H9 (cell line): Measurements from ENCODE around the gene BCAS4. TPM values are rescaled to one million over a fixed set of nuclear protein-coding genes. Genes with fewer than 3 reads are reported as not detected.

ENCODE experiments used
- DNase-seq: peaks from one replicate; pipeline ENCODE4 v3.0.0-alpha.2; 2017
- H2AFZ ChIP-seq: one replicate; pipeline ENCODE4 v1.6.1; 2013; ENCODE audit warnings: mild to moderate bottlenecking, low read length, control low read depth, moderate library complexity
- H2AK5ac ChIP-seq: 2 replicates; pipeline ENCODE4 v1.6.1; 2013; ENCODE audit warnings: low read length, control low read depth, mixed read lengths; ENCODE audit not compliant: insufficient read length
- H2BK120ac ChIP-seq: one replicate; pipeline ENCODE4 v1.6.1; 2013; ENCODE audit warnings: low read depth, mild to moderate bottlenecking, low read length, control low read depth, inconsistent platforms; ENCODE audit not compliant: poor library complexity, severe bottlenecking
- H2BK12ac ChIP-seq: 2 replicates; pipeline ENCODE4 v1.6.1; 2013; ENCODE audit warnings: low read length, control low read depth, mixed read lengths, low read depth; ENCODE audit not compliant: insufficient read length
- H2BK15ac ChIP-seq: 2 replicates; pipeline ENCODE4 v1.6.1; 2013; ENCODE audit warnings: low read depth, low read length, control low read depth
- H2BK20ac ChIP-seq: one replicate; pipeline ENCODE4 v1.6.1; 2013; ENCODE audit warnings: low read depth, mild to moderate bottlenecking, low read length, control low read depth, inconsistent platforms; ENCODE audit not compliant: poor library complexity, severe bottlenecking
- H2BK5ac ChIP-seq: 2 replicates; pipeline ENCODE4 v1.6.1; 2013; ENCODE audit warnings: low read length, control low read depth, mixed read lengths; ENCODE audit not compliant: insufficient read length
- H3K14ac ChIP-seq: 2 replicates; pipeline ENCODE4 v1.6.1; 2013; ENCODE audit warnings: low read length, control low read depth; ENCODE audit not compliant: insufficient read depth
- H3K18ac ChIP-seq: 2 replicates; pipeline ENCODE4 v1.6.1; 2013; ENCODE audit warnings: low read depth, mild to moderate bottlenecking, mixed read lengths, low read length, control low read depth; ENCODE audit not compliant: insufficient read length
- H3K23ac ChIP-seq: 2 replicates; pipeline ENCODE4 v1.6.1; 2013; ENCODE audit warnings: low read length, control low read depth, mixed read lengths, low read depth; ENCODE audit not compliant: insufficient read length
- H3K23me2 ChIP-seq: 2 replicates; pipeline ENCODE4 v1.6.1; 2013; ENCODE audit warnings: low read depth, mild to moderate bottlenecking, mixed read lengths, low read length, control low read depth; ENCODE audit not compliant: insufficient read length, poor library complexity, severe bottlenecking
- H3K27ac ChIP-seq: 2 replicates; pipeline ENCODE4 v1.5.1; 2013; ENCODE audit warnings: low read length, control low read depth, mixed read lengths, low read depth; ENCODE audit not compliant: insufficient read length
- H3K27me3 ChIP-seq: 2 replicates; pipeline ENCODE4 v1.6.1; 2013; ENCODE audit warnings: low read length, control low read depth, inconsistent platforms; ENCODE audit not compliant: insufficient read depth
- H3K4ac ChIP-seq: 2 replicates; pipeline ENCODE4 v1.6.1; 2013; ENCODE audit warnings: low read depth, mild to moderate bottlenecking, control low read depth, inconsistent platforms, low read length, moderate library complexity
- H3K4me1 ChIP-seq: 2 replicates; pipeline ENCODE4 v1.6.1; 2013; ENCODE audit warnings: low read length, control low read depth, inconsistent platforms; ENCODE audit not compliant: insufficient read depth
- H3K4me2 ChIP-seq: 2 replicates; pipeline ENCODE4 v1.6.1; 2013; ENCODE audit warnings: low read length, control low read depth, mixed read lengths; ENCODE audit not compliant: insufficient read length, insufficient read depth
- H3K56ac ChIP-seq: 2 replicates; pipeline ENCODE4 v1.6.1; 2013; ENCODE audit warnings: low read depth, mild to moderate bottlenecking, mixed read lengths, low read length, control low read depth; ENCODE audit not compliant: insufficient read length
- H3K79me1 ChIP-seq: 2 replicates; pipeline ENCODE4 v1.6.1; 2013; ENCODE audit warnings: low read depth, mild to moderate bottlenecking, moderate library complexity, low read length, control low read depth, inconsistent platforms; ENCODE audit not compliant: insufficient read depth, poor library complexity, severe bottlenecking
- H3K79me2 ChIP-seq: 2 replicates; pipeline ENCODE4 v1.6.1; 2013; ENCODE audit warnings: low read length, control low read depth, inconsistent platforms; ENCODE audit not compliant: insufficient read depth
- H3K9ac ChIP-seq: 2 replicates; pipeline ENCODE4 v1.6.1; 2013; ENCODE audit warnings: low read length, control low read depth, mixed read lengths; ENCODE audit not compliant: insufficient read length; ENCODE audit errors: extremely low read depth
- H3K9me3 ChIP-seq: one replicate; pipeline ENCODE4 v1.6.1; 2013; ENCODE audit warnings: low read depth, low read length, inconsistent platforms; ENCODE audit not compliant: control insufficient read depth
- H3T11ph ChIP-seq: one replicate; pipeline ENCODE4 v1.6.1; 2013; ENCODE audit warnings: mild to moderate bottlenecking, low read length, control low read depth, inconsistent platforms
- H4K20me1 ChIP-seq: one replicate; pipeline ENCODE4 v1.6.1; 2013; ENCODE audit not compliant: control insufficient read depth, insufficient read length, insufficient read depth
- H4K5ac ChIP-seq: 2 replicates; pipeline ENCODE4 v1.6.1; 2013; ENCODE audit warnings: low read depth, mild to moderate bottlenecking, mixed read lengths, low read length, control low read depth; ENCODE audit not compliant: insufficient read length
- H4K8ac ChIP-seq: replicated peaks from 2 replicates; pipeline ENCODE4 v1.6.1; 2013; ENCODE audit warnings: low read length, control low read depth, mixed read lengths, low read depth; ENCODE audit not compliant: insufficient read length
- H4K91ac ChIP-seq: 2 replicates; pipeline ENCODE4 v1.6.1; 2013; ENCODE audit warnings: low read depth, mild to moderate bottlenecking, moderate library complexity, mixed read lengths, low read length, control low read depth; ENCODE audit not compliant: insufficient read length
- H3K27ac Mint-ChIP-seq, 3 experiments: 2 replicates in 2 of 3; 3 replicates in 1 of 3; pipeline ENCODE4 v1.8.0; 2020 to 2021; ENCODE audit warnings: mixed read lengths in 3 of 3, mild to moderate bottlenecking in 1 of 3, moderate library complexity in 1 of 3
- H3K27me3 Mint-ChIP-seq: 2 replicates; pipeline ENCODE4 v1.8.0; 2021; ENCODE audit warnings: low read depth, mild to moderate bottlenecking, moderate library complexity, mixed read lengths
- H3K36me3 Mint-ChIP-seq, 3 experiments: 2 replicates in 2 of 3; 3 replicates in 1 of 3; pipeline ENCODE4 v1.8.0; 2020 to 2021; ENCODE audit warnings: low read depth in 3 of 3, mixed read lengths in 3 of 3; ENCODE audit not compliant: insufficient read depth in 1 of 3
- H3K4me1 Mint-ChIP-seq, 2 experiments: 2 replicates each; pipeline ENCODE4 v1.8.0; 2020; ENCODE audit warnings: mixed read lengths in 2 of 2
- H3K4me3 Mint-ChIP-seq, 2 experiments: 2 replicates in 1 of 2; 3 replicates in 1 of 2; pipeline ENCODE4 v1.8.0; 2020 to 2021; ENCODE audit warnings: mild to moderate bottlenecking in 2 of 2, mixed read lengths in 2 of 2, moderate library complexity in 1 of 2
- H3K9me3 Mint-ChIP-seq, 2 experiments: 2 replicates in 1 of 2; 3 replicates in 1 of 2; pipeline ENCODE4 v1.8.0; 2020; ENCODE audit warnings: mild to moderate bottlenecking in 2 of 2, mixed read lengths in 2 of 2, moderate library complexity in 1 of 2
- CTCF ChIP-seq: fragments of 200-600 bp; sonication (generic); conservative IDR thresholded peaks from 3 replicates; pipeline ENCODE4 v1.8.0; 2021; ENCODE audit warnings: antibody characterized with exemption, mild to moderate bottlenecking
- WGBS: extraction: QIAGEN DNeasy Blood & Tissue Kit; methylation state at CpG from one replicate; pipeline ENCODE4 v1.1.7; 2013; ENCODE audit warnings: missing lambda C conversion rate, low lambda C conversion rate, mixed read lengths; ENCODE audit not compliant: insufficient read length; ENCODE audit errors: extremely low coverage; 5-methylcytosine and 5-hydroxymethylcytosine counted together
- total RNA-seq: library from RNA; stranded (reverse); gene quantifications from 2 replicates; pipeline ENCODE4 v1.2.1, GENCODE V29; 2021

The BCAS4 gene
- total RNA-seq, 1 experiment from 2014 or later = 16.9 TPM

GRCh38 chr20:50858525-50858924 is 63.7 kb downstream of the BCAS4 start:
- Mint-ChIP-seq H3K36me3 (peaks cover 0 to 2% (median 0%) of the 10 kb centered on the region in 3 experiments; a peak in 1 of 7 replicates), H3K4me3 (no peak overlapping the region), H3K27me3 (no peaks in the 10 kb centered on the region), H3K27ac (no peak overlapping the region), H3K9me3 (no peaks in the 10 kb centered on the region), H3K4me1 (peaks cover 22 to 33% of the 10 kb centered on the region in 2 experiments)
- H2AFZ ChIP-seq = no peak overlapping the region
- WGBS = no CpG with 5 or more reads among the region's 5 CpGs
- no peak overlapping the region for H3K14ac ChIP-seq
- H3K79me1 ChIP-seq = no peaks in the 10 kb centered on the region
- H4K20me1 ChIP-seq = no peaks in the 10 kb centered on the region
- H3T11ph ChIP-seq = no peak overlapping the region
- no peaks in the 10 kb centered on the region for H3K23me2 ChIP-seq
- no peaks in the 10 kb centered on the region for H3K27me3 ChIP-seq
- no peaks in the 10 kb centered on the region for H3K79me2 ChIP-seq
- no peak overlapping the region for H2BK15ac ChIP-seq
- H2BK12ac ChIP-seq = no peak overlapping the region
- no peak overlapping the region for H3K9ac ChIP-seq
- no peak overlapping the region for H3K4ac ChIP-seq
- H3K4me2 ChIP-seq = no peak overlapping the region
- no peak overlapping the region for H3K18ac ChIP-seq
- no peaks in the 10 kb centered on the region for H3K9me3 ChIP-seq
- H2AK5ac ChIP-seq = no peak overlapping the region
- H3K27ac ChIP-seq = no peak overlapping the region
- DNase-seq = no peak
- no peak overlapping the region for H4K91ac ChIP-seq
- H3K4me1 ChIP-seq = no peaks in the 10 kb centered on the region
- no peak overlapping the region for H2BK20ac ChIP-seq
- H4K8ac ChIP-seq = no peak overlapping the region
- no peak overlapping the region for H3K56ac ChIP-seq
- no peak overlapping the region for H3K23ac ChIP-seq
- H2BK120ac ChIP-seq = no peak overlapping the region
- TF ChIP-seq CTCF = no peak
- no peak overlapping the region for H4K5ac ChIP-seq
- no peak overlapping the region for H2BK5ac ChIP-seq
